NOMO-1 (cell line): Measurements from ENCODE around the gene SLC25A21.

Experiments
- DNase-seq, 2 experiments: peaks; one replicate each; lab custom pipeline; 2025; ENCODE audit not compliant: unreplicated experiment in 2 of 2; lab: John Stamatoyannopoulos, UW

The SLC25A21 gene

GRCh38 chr14:37144729-37145363 is 27.6 kb downstream of the SLC25A21 start:
- no peak for DNase-seq

- peak; percentile 3 to 27 for DNase-seq
These were observed 28.9 kb downstream of the SLC25A21 start for GRCh38 chr14:37143475-37143874.

GRCh38 chr14:37142835-37143401 is 29.5 kb downstream of the SLC25A21 start:
- DNase-seq = no peak

- DNase-seq = no peak
These were observed 32.2 kb downstream of the SLC25A21 start for GRCh38 chr14:37140176-37140575.

DNA sequence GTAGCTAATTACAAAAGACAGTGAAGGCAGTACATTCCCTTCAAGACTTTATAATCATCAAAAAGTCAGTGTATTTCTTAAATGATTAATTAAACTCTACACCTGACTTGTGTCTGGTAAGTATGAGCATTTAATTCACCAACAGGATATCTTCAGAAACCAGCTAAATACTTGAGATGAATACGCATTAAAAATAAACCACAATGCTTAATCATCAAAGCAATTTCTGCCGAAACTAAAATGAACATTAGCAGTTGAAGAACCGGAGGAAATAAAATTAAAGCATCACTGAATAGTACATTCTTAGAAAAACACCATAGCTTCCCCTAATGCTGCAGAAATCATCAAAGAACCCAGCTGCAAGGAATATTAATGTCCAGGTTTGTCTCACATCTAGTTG is 32.7 kb downstream of the SLC25A21 start:
- DNase-seq = no peak

DNA sequence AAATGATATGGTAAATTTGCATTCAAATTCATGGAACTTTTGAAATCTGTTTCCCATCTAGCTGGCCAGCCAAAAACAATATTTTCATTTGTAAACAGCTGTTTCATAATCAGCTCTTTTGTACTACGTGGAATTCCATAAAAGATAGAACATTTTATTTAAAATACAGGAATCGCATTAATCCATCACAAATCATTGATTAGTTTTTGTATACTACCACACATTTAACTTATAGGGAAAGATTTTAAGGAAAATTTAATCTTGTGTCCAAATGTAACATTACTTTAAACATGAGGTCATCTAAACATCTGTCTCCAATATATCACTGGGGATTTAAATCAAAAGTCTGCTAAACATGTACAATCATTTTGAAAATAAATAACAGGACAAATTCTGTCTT is 33.5 kb downstream of the SLC25A21 start:
- no peak for DNase-seq

GRCh38 chr14:37133284-37133913 is 39.0 kb downstream of the SLC25A21 start:
- no peak for DNase-seq

- DNase-seq = no peak
These were observed 41.2 kb downstream of the SLC25A21 start for GRCh38 chr14:37131205-37131604.

DNA sequence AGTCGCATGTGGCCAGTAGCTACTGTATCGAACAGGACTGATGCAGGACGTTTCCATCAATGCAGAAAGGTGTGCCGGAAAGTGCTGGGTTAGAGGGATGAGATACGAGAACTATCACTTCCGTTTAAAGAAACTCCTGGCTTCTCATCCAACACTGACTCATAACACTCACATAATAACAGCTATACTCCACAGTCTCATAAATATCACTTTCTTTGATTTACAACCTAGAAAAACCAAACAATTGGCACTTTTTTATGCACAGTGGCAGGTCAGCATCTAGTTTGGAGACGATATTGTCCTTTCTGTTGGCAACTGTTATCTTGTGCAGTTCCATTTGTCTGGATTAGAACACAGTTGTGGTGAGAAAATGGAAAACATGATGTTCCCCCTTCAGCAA is 43.4 kb downstream of the SLC25A21 start:
- DNase-seq = no peak

GRCh38 chr14:37124614-37125013 is 47.8 kb downstream of the SLC25A21 start:
- no peak for DNase-seq

- no peak for DNase-seq
These were observed 49.3 kb downstream of the SLC25A21 start for GRCh38 chr14:37122919-37123639.

- DNase-seq = no peak
These were observed 50.1 kb downstream of the SLC25A21 start for GRCh38 chr14:37122288-37122687.

- DNase-seq = no peak
These were observed 53.6 kb downstream of the SLC25A21 start for GRCh38 chr14:37118673-37119366.

- DNase-seq = no peak
These were observed 55.2 kb downstream of the SLC25A21 start for GRCh38 chr14:37116933-37117849.

DNA sequence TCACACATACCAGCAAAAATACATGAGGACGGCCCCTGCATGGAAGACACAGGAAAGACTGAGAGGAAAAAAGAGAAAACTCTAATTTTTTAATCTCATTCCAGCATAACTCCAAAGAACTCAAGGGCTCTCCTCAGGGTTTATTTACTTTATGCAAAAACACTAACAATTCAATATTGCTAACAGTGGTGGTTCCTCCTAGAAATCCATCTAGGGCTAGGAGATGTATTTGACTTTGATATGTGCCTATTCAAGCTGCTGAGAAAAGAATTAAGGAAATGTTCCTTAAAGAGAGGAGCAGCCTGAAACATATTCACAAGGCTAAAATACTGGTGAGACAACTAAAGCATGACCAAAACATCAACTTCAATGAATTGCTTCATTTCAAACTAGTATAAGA is 57.0 kb downstream of the SLC25A21 start:
- no peak for DNase-seq

DNA sequence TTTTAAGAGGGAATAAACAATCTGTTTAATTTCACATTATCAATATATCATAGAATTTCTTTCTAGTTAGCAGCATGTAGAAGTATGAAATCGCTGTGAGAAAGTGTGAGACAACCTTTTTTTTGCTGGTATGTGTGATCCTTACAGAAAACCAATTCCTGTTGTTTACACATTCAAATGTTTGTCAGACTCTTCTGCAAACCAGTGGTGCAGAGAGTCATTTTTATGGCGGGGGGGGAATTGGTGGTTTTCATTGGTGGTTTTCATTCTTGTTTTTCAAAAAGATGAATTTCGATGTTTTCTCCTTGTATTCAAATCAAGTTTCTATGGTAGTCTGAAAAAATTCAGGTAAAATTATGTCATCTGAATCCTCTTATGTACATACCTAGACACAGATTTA is 57.8 kb downstream of the SLC25A21 start:
- DNase-seq = no peak

DNA sequence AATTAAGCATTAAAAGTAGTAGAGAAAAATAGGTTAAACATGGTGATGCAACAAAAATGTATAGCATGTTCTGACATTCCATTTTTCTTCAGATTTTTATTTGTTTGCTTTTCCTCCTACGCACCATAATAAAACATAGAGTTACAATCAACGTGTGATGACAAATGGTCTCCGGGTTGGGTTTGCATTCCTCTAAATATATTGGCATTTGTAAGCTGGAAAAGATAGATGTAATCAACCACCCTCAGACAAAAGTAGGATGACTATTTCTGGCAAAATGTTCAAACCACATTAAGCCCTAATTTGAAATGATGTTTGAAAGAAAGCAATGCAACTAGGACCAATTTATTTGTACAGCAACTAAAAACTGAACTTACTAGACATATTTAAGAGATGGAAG is 58.4 kb downstream of the SLC25A21 start:
- DNase-seq = no peak

- no peak for DNase-seq
These were observed 74.3 kb downstream of the SLC25A21 start for GRCh38 chr14:37098132-37098531.

GRCh38 chr14:37094502-37094901 is 77.9 kb downstream of the SLC25A21 start:
- DNase-seq = no peak

DNA sequence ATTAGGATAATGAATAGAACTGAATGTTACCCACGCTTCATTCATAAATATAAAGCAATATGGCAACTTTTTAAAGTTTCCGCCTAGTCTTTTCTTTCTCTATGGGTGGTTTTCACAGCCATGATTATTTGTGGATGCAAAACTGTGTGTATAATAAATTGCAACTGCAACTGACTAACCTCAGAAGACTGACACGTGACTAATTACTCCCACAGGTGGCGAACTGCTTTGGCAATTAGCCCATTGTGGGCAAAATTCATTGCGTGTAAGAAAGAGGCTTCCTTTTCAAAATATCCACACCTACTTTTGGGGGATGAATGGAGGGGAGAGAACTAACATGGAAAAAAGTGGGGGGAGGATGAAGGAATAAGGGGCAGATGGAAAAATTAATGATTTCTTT is 79.0 kb downstream of the SLC25A21 start:
- DNase-seq = no peak
